ENCODE measurements around the gene PRKACG.

The PRKACG gene

GRCh38 chr9:69001921-69002320 lies 12.0 kb downstream of the PRKACG start:
- Histone ChIP-seq H3F3A (ENCODE audit: insufficient read depth) (no peaks in the 10 kb centered on the region), H2AFZ (ENCODE audit: low read depth, low read length, severe bottlenecking) (no peak overlapping the region), H3K9me3 (ENCODE audit: insufficient read depth, low read length) (no peaks in the 10 kb centered on the region), H3K4me3 (ENCODE audit: insufficient read depth, low read length, poor library complexity, severe bottlenecking) (no peak overlapping the region), H3K36me3 (ENCODE audit: low read length) (no peaks in the 10 kb centered on the region), H3K9ac (ENCODE audit: low read length) (no peak overlapping the region), H3K4me2 (ENCODE audit: low read depth, low read length, poor library complexity, severe bottlenecking) (no peak overlapping the region), H3K27ac (ENCODE audit: low read depth, low read length) (no peak overlapping the region), H4K20me1 (ENCODE audit: low read depth, low read length) (no peaks in the 10 kb centered on the region), H3K27me3 (ENCODE audit: low read length) (no peaks in the 10 kb centered on the region), H3K79me2 (ENCODE audit: insufficient read depth, low read length) (no peaks in the 10 kb centered on the region), H3K9me2 (replicated peaks; ENCODE audit: insufficient read depth, low read length) (no peaks in the 10 kb centered on the region)
- TF ChIP-seq EZH2phosphoT487 (conservative IDR thresholded peaks at IDR 0.05; ENCODE audit: low read length) (no peak), CTCF (IDR thresholded peaks at IDR 0.05; ENCODE audit: insufficient read depth, low read length, poor library complexity, severe bottlenecking) (no peak)

GRCh38 chr9:68999393-69000105 lies 14.4 kb downstream of the PRKACG start:
- H3K36me3 ChIP-seq (ENCODE audit: low read length) = no peaks in the 10 kb centered on the region
- H2AFZ ChIP-seq (ENCODE audit: low read depth, low read length, severe bottlenecking) = peak overlapping the region; percentile 21
- no peaks in the 10 kb centered on the region for H3K9me3 ChIP-seq (ENCODE audit: insufficient read depth, low read length)
- H3K9ac ChIP-seq (ENCODE audit: low read length) = no peak overlapping the region
- no peaks in the 10 kb centered on the region for H3K79me2 ChIP-seq (ENCODE audit: insufficient read depth, low read length)
- no peaks in the 10 kb centered on the region for H3K27me3 ChIP-seq (ENCODE audit: low read length)
- no peaks in the 10 kb centered on the region for H3F3A ChIP-seq (ENCODE audit: insufficient read depth)
- no peaks in the 10 kb centered on the region for H4K20me1 ChIP-seq (ENCODE audit: low read depth, low read length)
- no peaks in the 10 kb centered on the region for H3K9me2 ChIP-seq (replicated peaks; ENCODE audit: insufficient read depth, low read length)
- TF ChIP-seq CTCF (IDR thresholded peaks at IDR 0.05; ENCODE audit: insufficient read depth, low read length, poor library complexity, severe bottlenecking) (peak; percentile 83), EZH2phosphoT487 (conservative IDR thresholded peaks at IDR 0.05; ENCODE audit: low read length) (no peak)
- H3K4me2 ChIP-seq (ENCODE audit: low read depth, low read length, poor library complexity, severe bottlenecking) = no peak overlapping the region
- H3K27ac ChIP-seq (ENCODE audit: low read depth, low read length) = no peak overlapping the region
- no peak overlapping the region for H3K4me3 ChIP-seq (ENCODE audit: insufficient read depth, low read length, poor library complexity, severe bottlenecking)

GRCh38 chr9:68998812-68999211 lies 15.1 kb downstream of the PRKACG start:
- Histone ChIP-seq H3K36me3 (ENCODE audit: low read length) (no peaks in the 10 kb centered on the region), H3K79me2 (ENCODE audit: insufficient read depth, low read length) (no peaks in the 10 kb centered on the region), H3K4me2 (ENCODE audit: low read depth, low read length, poor library complexity, severe bottlenecking) (no peak overlapping the region), H4K20me1 (ENCODE audit: low read depth, low read length) (no peaks in the 10 kb centered on the region), H3K9ac (ENCODE audit: low read length) (no peak overlapping the region), H3K27me3 (ENCODE audit: low read length) (no peaks in the 10 kb centered on the region), H3K4me3 (ENCODE audit: insufficient read depth, low read length, poor library complexity, severe bottlenecking) (no peak overlapping the region), H2AFZ (ENCODE audit: low read depth, low read length, severe bottlenecking) (no peak overlapping the region), H3K27ac (ENCODE audit: low read depth, low read length) (no peak overlapping the region), H3K9me2 (replicated peaks; ENCODE audit: insufficient read depth, low read length) (no peaks in the 10 kb centered on the region), H3K9me3 (ENCODE audit: insufficient read depth, low read length) (no peaks in the 10 kb centered on the region), H3F3A (ENCODE audit: insufficient read depth) (no peaks in the 10 kb centered on the region)
- no peak for TF ChIP-seq EZH2phosphoT487 (conservative IDR thresholded peaks at IDR 0.05; ENCODE audit: low read length)
- no peak for TF ChIP-seq CTCF (IDR thresholded peaks at IDR 0.05; ENCODE audit: insufficient read depth, low read length, poor library complexity, severe bottlenecking)
